ENCODE data around the gene CDH13. TPM values are rescaled to one million over a fixed set of nuclear protein-coding genes. Genes with fewer than 3 reads are reported as not detected.

CDH13 gene
- total and polyA plus RNA-seq, 2 of the 8 experiments (the other 6 are each of a cell fraction or from before 2014, with no cell fraction given), result 2.3 to 2.4 TPM

DNA sequence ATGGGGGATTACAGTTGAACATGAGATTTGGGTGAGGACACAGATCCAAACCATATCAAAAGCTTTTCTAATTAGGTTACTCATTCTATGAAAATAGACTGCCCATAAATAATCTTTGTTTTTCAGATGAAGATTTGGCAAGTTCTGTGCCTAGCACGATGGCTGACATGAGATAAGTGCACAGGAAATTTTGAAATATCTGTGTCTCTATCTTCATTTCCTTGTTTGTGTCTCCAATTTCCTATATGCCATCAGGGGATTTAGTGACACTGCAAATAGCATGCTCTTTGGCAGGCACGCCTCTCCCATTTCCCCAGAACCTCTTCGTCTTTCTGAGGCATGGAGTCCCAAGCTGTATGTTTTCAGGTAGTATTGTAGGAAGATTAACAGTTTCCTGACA is 544.6 kb downstream of the CDH13 start:
- Histone ChIP-seq H3K18ac (ENCODE audit: extremely low read depth, low read length) (no peak overlapping the region), H4K5ac (ENCODE audit: insufficient read length, low read depth, low read length) (no peak overlapping the region), H2BK15ac (ENCODE audit: low read length) (no peak overlapping the region), H3K4me1 (replicated peaks in 1 of 4; ENCODE audit: control insufficient read depth in 3 of 4, insufficient read depth in 4 of 4, low read length in 3 of 4) (no peaks in the 10 kb centered on the region), H3K23me2 (ENCODE audit: low read depth, low read length) (no peaks in the 10 kb centered on the region), H3K9ac (replicated peaks in 1 of 4; ENCODE audit: extremely low read depth in 1 of 4, low read depth in 3 of 4, low read length in 3 of 4) (no peak overlapping the region), H3K79me1 (ENCODE audit: low read depth, low read length) (no peaks in the 10 kb centered on the region), H3K23ac (ENCODE audit: insufficient read length) (no peak overlapping the region), H2BK5ac (ENCODE audit: low read depth, low read length) (no peak overlapping the region), H3K4ac (replicated peaks; ENCODE audit: insufficient read length, low read depth, low read length) (no peak overlapping the region), H4K20me1 (replicated peaks in 1 of 2; ENCODE audit: control insufficient read depth in 1 of 2, insufficient read depth in 2 of 2, low read length in 2 of 2) (no peaks in the 10 kb centered on the region), H2AFZ (ENCODE audit: low read length) (no peak overlapping the region), H3K56ac (replicated peaks; ENCODE audit: insufficient read length, low read depth, low read length) (no peak overlapping the region), H2AK5ac (ENCODE audit: low read depth, low read length) (no peak overlapping the region), H4K8ac (ENCODE audit: extremely low read depth, insufficient read depth, low read length) (no peak overlapping the region), H2BK20ac (ENCODE audit: low read length) (no peak overlapping the region), H3K9me3 (ENCODE audit: insufficient read depth in 2 of 2, low read depth in 1 of 2, low read length in 1 of 2) (no peaks in the 10 kb centered on the region), H3K79me2 (ENCODE audit: control insufficient read depth in 1 of 2, insufficient read depth in 2 of 2, low read length in 2 of 2) (no peaks in the 10 kb centered on the region), H2BK12ac (ENCODE audit: low read depth, low read length) (no peak overlapping the region), H3K14ac (ENCODE audit: insufficient read length) (no peak overlapping the region), H4K91ac (replicated peaks; ENCODE audit: insufficient read length, low read length) (no peak overlapping the region), H3K4me2 (ENCODE audit: insufficient read depth in 1 of 2, low read depth in 2 of 2, low read length in 2 of 2) (no peak overlapping the region), H3K27ac (ENCODE audit: low read depth, low read length) (no peak overlapping the region), H3K4me3 (ENCODE audit: extremely low read depth in 1 of 4, insufficient read depth in 2 of 4, low read depth in 3 of 4, low read length in 4 of 4) (no peak overlapping the region), H2BK120ac (replicated peaks; ENCODE audit: low read depth, low read length) (no peak overlapping the region), H3K27me3 (replicated peaks in 1 of 4; ENCODE audit: control insufficient read depth in 3 of 4, extremely low read depth in 1 of 4, insufficient read depth in 3 of 4, low read length in 3 of 4) (no peaks in the 10 kb centered on the region), H3K36me3 (ENCODE audit: control insufficient read depth in 2 of 4, insufficient read depth in 4 of 4, low read length in 3 of 4) (no peaks in the 10 kb centered on the region)
- FAIRE-seq (no peak), DNase-seq (ENCODE audit: low read depth in 1 of 2, low spot score in 2 of 2) (no peak)
- 94% methylated on average over 3 of the region's 3 CpGs; no CpG with 5 or more reads in 1 of the 2 experiments for WGBS, 2 experiments (ENCODE audit: extremely low coverage in 1 of 2, insufficient coverage in 1 of 2, insufficient read length in 1 of 2, insufficient replicate concordance in 2 of 2, low coverage in 1 of 2, low lambda C conversion rate in 2 of 2, missing lambda C conversion rate in 1 of 2)
- ChIA-PET POLR2A (ENCODE audit: partially characterized antibody) (no interaction called here), CTCF (ENCODE audit: partially characterized antibody) (no interaction called here)
- TF ChIP-seq HDAC6 (IDR thresholded peaks at IDR 0.05; ENCODE audit: low read depth, low read length) (no peak), SUZ12 (IDR thresholded peaks at IDR 0.05; ENCODE audit: low read length) (no peak), SP1 (IDR thresholded peaks at IDR 0.05; ENCODE audit: low read depth, low read length) (no peak), CHD2 (IDR thresholded peaks at IDR 0.05; ENCODE audit: low read length) (no peak), SP4 (IDR thresholded peaks at IDR 0.05; ENCODE audit: low read length) (no peak), RNF2 (IDR thresholded peaks at IDR 0.05; ENCODE audit: borderline replicate concordance, low read depth, low read length, missing control alignments, poor library complexity, severe bottlenecking) (no peak), YY1 (IDR thresholded peaks at IDR 0.05; ENCODE audit: low read depth, low read length) (no peak), POLR2AphosphoS5 (IDR thresholded peaks at IDR 0.05; ENCODE audit: low read depth, low read length) (no peak), ZNF274 (IDR thresholded peaks at IDR 0.05; ENCODE audit: borderline replicate concordance, extremely low read depth, low read length) (no peak), NRF1 (IDR thresholded peaks at IDR 0.05; ENCODE audit: low read depth, low read length) (no peak), CHD1 (IDR thresholded peaks at IDR 0.05; ENCODE audit: low read depth, low read length) (no peak), BACH1 (IDR thresholded peaks at IDR 0.05; ENCODE audit: low read length) (no peak), TAF1 (IDR thresholded peaks at IDR 0.05; ENCODE audit: low read depth, low read length) (no peak), KDM5A (IDR thresholded peaks at IDR 0.05; ENCODE audit: low read length) (no peak), NANOG (IDR thresholded peaks at IDR 0.05; ENCODE audit: insufficient read depth, low read depth, low read length, poor library complexity, severe bottlenecking) (no peak), SAP30 (IDR thresholded peaks at IDR 0.05; ENCODE audit: insufficient read depth, insufficient replicate concordance, low read length) (no peak)
